HCT116 (cell line): ENCODE results near the gene PTCD3. TPM values are rescaled to one million over a fixed set of nuclear protein-coding genes. Genes with fewer than 3 reads are reported as not detected.

Source experiments
- ATAC-seq: fragments of 200-7000 bp; cut with Tn5 transposase; 2 replicates; pipeline ENCODE4 v1.9.1; 2020; ENCODE audit warnings: mild to moderate bottlenecking, moderate library complexity
- BruUV-seq: library from RNA; stranded (reverse); fragments of 400-500 nt; replicated peaks from 2 replicates; lab custom pipeline; 2021; lab: Mats Ljungman, UMichigan
- CTCF ChIA-PET: fragments of 300-600 bp; sonication (Branson Sonifier 250); formaldehyde crosslinking; loops from one replicate; lab custom pipeline; 2021; ENCODE audit warnings: antibody characterized with exemption; lab: Charles Lee
- POLR2A ChIA-PET: fragments of 300-600, 350-600 bp; sonication (Branson Sonifier 250); formaldehyde crosslinking; loops from one replicate; lab custom pipeline; 2021; ENCODE audit warnings: antibody characterized with exemption; lab: Charles Lee
- RAD21 ChIA-PET, 2 experiments: fragments of 300-600 bp; sonication (Branson Sonifier 250); formaldehyde crosslinking; loops; one replicate each; lab custom pipeline; 2023; ENCODE audit warnings: low total read pairs in 2 of 2; ENCODE audit not compliant: uncharacterized antibody in 2 of 2, unreplicated experiment in 2 of 2, low non-redundant PET in 1 of 2; lab: Charles Lee
- DNase-seq: peaks from one replicate; pipeline ENCODE4 v3.0.0-alpha.2; 2010; ENCODE audit warnings: low read depth, low spot score
- H2AFZ ChIP-seq: fragments of 200-600 bp; shearing (Covaris generic), sonication (generic); 2 replicates; pipeline ENCODE4 v1.6.1; 2017; ENCODE audit warnings: low read depth, mixed run types, mixed read lengths, antibody characterized with exemption, low read length; ENCODE audit not compliant: poor library complexity, severe bottlenecking
- H3K27ac ChIP-seq: 2 replicates; pipeline ENCODE4 v1.5.1; 2012; ENCODE audit warnings: low read depth, low read length
- H3K27me3 ChIP-seq: fragments of 200-600 bp; sonication (generic); 2 replicates; pipeline ENCODE4 v1.6.1; 2016; ENCODE audit warnings: mixed run types, low read length, mixed read lengths; ENCODE audit not compliant: insufficient read depth
- H3K36me3 ChIP-seq, 2 experiments: fragments of 200-500 bp in 1 of 2; fragments of 200-600 bp in 1 of 2; sonication (Bioruptor generic) in 1 of 2; sonication (generic) in 1 of 2; 2 replicates each; pipeline versions ENCODE4 v1.5.1 to v1.6.1; 2014 to 2016; ENCODE audit warnings: low read length in 2 of 2, inconsistent platforms in 1 of 2, mixed read lengths in 1 of 2, mixed run types in 1 of 2; ENCODE audit not compliant: insufficient read depth in 2 of 2, control insufficient read depth in 1 of 2
- H3K4me1 ChIP-seq, 2 experiments: fragments of 200-600 bp in 1 of 2; sonication (generic) in 1 of 2; 2 replicates each; pipeline versions ENCODE4 v1.5.1 to v1.6.1; 2012 to 2017; ENCODE audit warnings: low read length in 2 of 2, inconsistent platforms in 1 of 2, mild to moderate bottlenecking in 1 of 2, mixed read lengths in 1 of 2, mixed run types in 1 of 2, moderate library complexity in 1 of 2; ENCODE audit not compliant: insufficient read depth in 2 of 2, control insufficient read depth in 1 of 2
- H3K4me2 ChIP-seq: fragments of 200-600 bp; sonication (generic); 2 replicates; pipeline ENCODE4 v1.6.1; 2017; ENCODE audit warnings: mixed run types, low read length, mixed read lengths
- H3K4me3 ChIP-seq, 2 experiments: fragments of 200-600 bp in 1 of 2; sonication (generic) in 1 of 2; replicated peaks in 1 of 2; 2 replicates each; pipeline ENCODE4 v1.5.1; 2011 to 2016; ENCODE audit warnings: low read length in 2 of 2, control low read depth in 1 of 2, low read depth in 1 of 2, mild to moderate bottlenecking in 1 of 2, mixed read lengths in 1 of 2, mixed run types in 1 of 2
- H3K79me2 ChIP-seq: fragments of 200-600 bp; sonication (generic); 2 replicates; pipeline ENCODE4 v1.6.1; 2017; ENCODE audit warnings: mild to moderate bottlenecking, mixed run types, low read length, moderate library complexity, mixed read lengths; ENCODE audit not compliant: insufficient read depth
- H3K9ac ChIP-seq: fragments of 200-600 bp; sonication (generic); 2 replicates; pipeline ENCODE4 v1.6.1; 2016; ENCODE audit warnings: low read length, mixed read lengths
- H3K9me2 ChIP-seq: fragments of 200-600 bp; sonication (generic), shearing (Covaris generic); 2 replicates; pipeline ENCODE4 v1.6.1; 2017; ENCODE audit warnings: mixed run types, mild to moderate bottlenecking, moderate library complexity; ENCODE audit not compliant: insufficient read depth
- H3K9me3 ChIP-seq, 2 experiments: fragments of 200-500 bp in 1 of 2; fragments of 200-600 bp in 1 of 2; sonication (Bioruptor generic) in 1 of 2; sonication (generic) in 1 of 2; 2 replicates each; pipeline ENCODE4 v1.6.1; 2014 to 2017; ENCODE audit warnings: low read length in 2 of 2, mixed read lengths in 2 of 2, inconsistent platforms in 1 of 2, low read depth in 1 of 2, mild to moderate bottlenecking in 1 of 2, mixed run types in 1 of 2, moderate library complexity in 1 of 2; ENCODE audit not compliant: control insufficient read depth in 1 of 2, insufficient read depth in 1 of 2
- H4K20me1 ChIP-seq: fragments of 200-600 bp; sonication (generic), shearing (Covaris generic); 2 replicates; pipeline ENCODE4 v1.6.1; 2017; ENCODE audit warnings: mixed run types, mild to moderate bottlenecking, moderate library complexity; ENCODE audit not compliant: insufficient read depth
- FOSL1 ChIP-seq: IDR thresholded peaks from 2 replicates; pipeline ENCODE4 v1.6.1; 2012; ENCODE audit warnings: low read depth
- SP1 ChIP-seq: IDR thresholded peaks from 2 replicates; pipeline ENCODE4 v1.6.1; 2012; ENCODE audit warnings: low read depth
- YY1 ChIP-seq: IDR thresholded peaks from 2 replicates; pipeline ENCODE4 v1.6.1; 2011; ENCODE audit warnings: low read length, low read depth, moderate library complexity, mild to moderate bottlenecking; ENCODE audit not compliant: insufficient replicate concordance; ENCODE audit errors: extremely low read depth
- ZNF274 ChIP-seq: fragments of 200-500 bp; sonication (Bioruptor generic); IDR thresholded peaks from 2 replicates; pipeline ENCODE4 v1.6.1; 2014; ENCODE audit warnings: mild to moderate bottlenecking, low read depth, low read length, inconsistent platforms
- intact Hi-C: fragments of 100-400 bp; cut with micrococcal nuclease; formaldehyde crosslinking; loops from 2 replicates; pipeline ENCODE4 v1.10.0; 2022
- total RNA-seq: library from RNA; stranded (reverse); gene quantifications from one replicate; pipeline ENCODE4 v1.2.1, GENCODE V29; 2021; ENCODE audit not compliant: unreplicated experiment
- TF ChIP-seq, protein P1 (sequence below), 3 experiments: fragments of 200-600 bp in 1 of 3; sonication (generic) in 1 of 3; IDR thresholded peaks in 2 of 3; conservative IDR thresholded peaks in 1 of 3; 2 replicates each; pipeline ENCODE4 v1.5.1; 2012 to 2017; ENCODE audit warnings: low read depth in 2 of 3, low read length in 2 of 3, antibody characterized with exemption in 1 of 3, borderline replicate concordance in 1 of 3, control low read depth in 1 of 3, mild to moderate bottlenecking in 1 of 3, mixed read lengths in 1 of 3, mixed run types in 1 of 3, moderate library complexity in 1 of 3; ENCODE audit not compliant: insufficient read depth in 1 of 3
- TF ChIP-seq, protein P2 (sequence below): IDR thresholded peaks from 2 replicates; pipeline ENCODE4 v1.6.1; 2012
- TF ChIP-seq, protein P3 (sequence below): IDR thresholded peaks from 2 replicates; pipeline ENCODE4 v1.6.1; 2012; ENCODE audit warnings: low read depth

PTCD3 gene
- total RNA-seq, 1 experiment from 2014 or later, result 154 TPM

DNA sequence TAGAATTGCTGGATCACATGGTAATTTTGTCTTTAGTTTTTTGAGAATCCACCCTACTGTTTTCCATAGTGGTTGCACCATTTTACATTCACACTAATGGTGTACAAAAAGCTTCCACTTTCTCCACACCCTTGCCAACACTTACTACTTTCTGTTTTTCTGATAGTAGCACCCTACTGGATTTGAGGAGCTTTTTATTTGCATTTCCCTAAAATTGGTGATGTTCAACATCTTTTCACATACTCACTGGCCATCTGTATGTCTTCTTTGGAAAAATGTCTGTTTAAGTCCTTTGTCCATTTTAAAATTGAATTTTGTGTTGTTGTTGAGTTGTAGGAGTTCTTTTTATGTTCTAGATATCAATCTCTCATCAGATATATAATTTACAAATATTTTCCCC is 3.9 kb upstream of the PTCD3 start:
- no peak overlapping the region for H3K4me3 ChIP-seq
- no peak for ATAC-seq
- intact Hi-C loops, result no loop called here
- H3K9ac ChIP-seq, result no peak overlapping the region
- H2AFZ ChIP-seq, result no peak overlapping the region
- no peaks in the 10 kb centered on the region for H3K27me3 ChIP-seq
- no peak overlapping the region for H3K27ac ChIP-seq
- ChIA-PET POLR2A (no interaction called here), CTCF (no interaction called here), RAD21 (no interaction called here)
- no peak for DNase-seq
- TF ChIP-seq, protein P1, sequence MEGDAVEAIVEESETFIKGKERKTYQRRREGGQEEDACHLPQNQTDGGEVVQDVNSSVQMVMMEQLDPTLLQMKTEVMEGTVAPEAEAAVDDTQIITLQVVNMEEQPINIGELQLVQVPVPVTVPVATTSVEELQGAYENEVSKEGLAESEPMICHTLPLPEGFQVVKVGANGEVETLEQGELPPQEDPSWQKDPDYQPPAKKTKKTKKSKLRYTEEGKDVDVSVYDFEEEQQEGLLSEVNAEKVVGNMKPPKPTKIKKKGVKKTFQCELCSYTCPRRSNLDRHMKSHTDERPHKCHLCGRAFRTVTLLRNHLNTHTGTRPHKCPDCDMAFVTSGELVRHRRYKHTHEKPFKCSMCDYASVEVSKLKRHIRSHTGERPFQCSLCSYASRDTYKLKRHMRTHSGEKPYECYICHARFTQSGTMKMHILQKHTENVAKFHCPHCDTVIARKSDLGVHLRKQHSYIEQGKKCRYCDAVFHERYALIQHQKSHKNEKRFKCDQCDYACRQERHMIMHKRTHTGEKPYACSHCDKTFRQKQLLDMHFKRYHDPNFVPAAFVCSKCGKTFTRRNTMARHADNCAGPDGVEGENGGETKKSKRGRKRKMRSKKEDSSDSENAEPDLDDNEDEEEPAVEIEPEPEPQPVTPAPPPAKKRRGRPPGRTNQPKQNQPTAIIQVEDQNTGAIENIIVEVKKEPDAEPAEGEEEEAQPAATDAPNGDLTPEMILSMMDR (IDR thresholded peaks at IDR 0.05 in 2 of 3, conservative IDR thresholded peaks at IDR 0.05 in 1 of 3; ENCODE audit: borderline replicate concordance in 1 of 3, insufficient read depth in 1 of 3, low read depth in 2 of 3, low read length in 2 of 3), result no peak
- no peak overlapping the region for H3K4me2 ChIP-seq
- no peaks in the 10 kb centered on the region for H3K9me3 ChIP-seq
- H3K9me2 ChIP-seq, result no peaks in the 10 kb centered on the region
- peaks cover 18 to 58% of the 10 kb centered on the region in 2 experiments for H3K36me3 ChIP-seq
- no peaks in the 10 kb centered on the region; the same call in 1 of the 2 replicates for H4K20me1 ChIP-seq
- peaks cover 95% of the 10 kb centered on the region for H3K79me2 ChIP-seq
- BruUV-seq, result no TSS peak
- peaks cover 1 to 12% of the 10 kb centered on the region in 2 experiments for H3K4me1 ChIP-seq

DNA sequence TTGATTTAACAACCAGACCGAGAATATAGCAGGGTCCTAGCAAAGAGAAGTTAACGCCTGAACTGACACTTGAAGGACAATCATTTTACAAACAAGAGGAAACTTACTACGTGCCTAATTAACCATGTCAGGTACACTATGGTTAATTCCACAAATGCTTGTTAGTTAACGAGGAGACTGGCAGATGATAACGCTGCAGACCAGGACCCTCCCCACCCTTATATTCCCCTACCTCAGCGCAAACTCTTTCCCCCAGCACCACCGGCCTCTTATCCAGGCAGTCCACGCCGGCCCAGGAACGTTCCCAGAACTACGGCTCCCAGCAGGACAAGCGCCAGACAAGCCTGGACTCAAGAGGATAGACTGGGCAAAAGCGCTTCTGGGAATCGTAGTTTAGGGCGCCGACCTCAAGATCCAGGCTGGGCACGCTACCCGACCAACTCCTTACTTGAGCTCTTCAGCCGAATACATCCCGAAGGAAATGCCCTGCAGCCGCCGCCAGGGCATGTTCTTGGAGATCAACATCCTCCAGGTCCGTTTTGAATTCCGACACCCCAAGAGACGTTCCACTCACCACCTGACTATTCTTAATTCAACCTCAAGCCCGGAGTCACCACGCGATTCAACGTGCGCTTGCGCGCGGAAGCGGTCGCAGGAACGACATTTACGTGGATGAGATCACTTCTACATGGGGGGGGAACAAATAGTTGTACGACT is 625 bp upstream of the PTCD3 start, which contains the start of gene POLR1A:
POLR1A (minus strand) TSS at position 635 of the 717 bp plus-strand sequence; CDS start at position 525, 110 bp downstream.
- DNase-seq (peak; percentile 87), ATAC-seq (peak; percentile 85)
- no TSS peak for BruUV-seq
- no peaks in the 10 kb centered on the region for H3K9me3 ChIP-seq
- H3K4me1 ChIP-seq, result peaks cover 6 to 21% of the 10 kb centered on the region in 2 experiments
- H3K27ac ChIP-seq, result peak within 1 kb of the TSS; percentile 77
- intact Hi-C loops, result loop anchor here (5.0 kb wide), 2 partner anchors 77 to 218 kb away; partner anchors contain the start of gene ST3GAL5
- no peaks in the 10 kb centered on the region for H3K27me3 ChIP-seq
- ChIA-PET POLR2A (interaction anchor here (0.8 to 1.3 kb wide), 4 partner anchors 11 to 363 kb away, joined by 3 to 8 read pairs (median 3); no protein-coding TSS in a partner anchor), CTCF (interaction anchor here (1.9 kb wide), 1 partner anchor 278 kb away, joined by 10 read pairs; no protein-coding TSS in a partner anchor), RAD21 (no interaction called here)
- H3K4me3 ChIP-seq, result peak within 1 kb of the TSS; percentile 89 to 95
- peak within 1 kb of the TSS; percentile 88 for H3K9ac ChIP-seq
- H3K9me2 ChIP-seq, result no peaks in the 10 kb centered on the region
- H4K20me1 ChIP-seq, result peaks cover 6% of the 10 kb centered on the region; the same call in 1 of the 2 replicates
- peak within 1 kb of the TSS; percentile 69 for H2AFZ ChIP-seq
- H3K4me2 ChIP-seq, result peak within 1 kb of the TSS; percentile 78
- H3K79me2 ChIP-seq, result peaks cover 97% of the 10 kb centered on the region
- peaks cover 26 to 55% of the 10 kb centered on the region in 2 experiments for H3K36me3 ChIP-seq
- no peak for TF ChIP-seq SP1
- TF ChIP-seq, protein P2, sequence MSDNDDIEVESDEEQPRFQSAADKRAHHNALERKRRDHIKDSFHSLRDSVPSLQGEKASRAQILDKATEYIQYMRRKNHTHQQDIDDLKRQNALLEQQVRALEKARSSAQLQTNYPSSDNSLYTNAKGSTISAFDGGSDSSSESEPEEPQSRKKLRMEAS, result peak; percentile 80
- no peak for TF ChIP-seq YY1
- TF ChIP-seq, protein P1 (IDR thresholded peaks at IDR 0.05 in 2 of 3, conservative IDR thresholded peaks at IDR 0.05 in 1 of 3; ENCODE audit: borderline replicate concordance in 1 of 3, insufficient read depth in 1 of 3, low read depth in 2 of 3, low read length in 2 of 3), result peak in 1 of 3 experiments; percentile 19; a peak in 1 of 6 replicates
- no peak for TF ChIP-seq FOSL1
- TF ChIP-seq, protein P3, sequence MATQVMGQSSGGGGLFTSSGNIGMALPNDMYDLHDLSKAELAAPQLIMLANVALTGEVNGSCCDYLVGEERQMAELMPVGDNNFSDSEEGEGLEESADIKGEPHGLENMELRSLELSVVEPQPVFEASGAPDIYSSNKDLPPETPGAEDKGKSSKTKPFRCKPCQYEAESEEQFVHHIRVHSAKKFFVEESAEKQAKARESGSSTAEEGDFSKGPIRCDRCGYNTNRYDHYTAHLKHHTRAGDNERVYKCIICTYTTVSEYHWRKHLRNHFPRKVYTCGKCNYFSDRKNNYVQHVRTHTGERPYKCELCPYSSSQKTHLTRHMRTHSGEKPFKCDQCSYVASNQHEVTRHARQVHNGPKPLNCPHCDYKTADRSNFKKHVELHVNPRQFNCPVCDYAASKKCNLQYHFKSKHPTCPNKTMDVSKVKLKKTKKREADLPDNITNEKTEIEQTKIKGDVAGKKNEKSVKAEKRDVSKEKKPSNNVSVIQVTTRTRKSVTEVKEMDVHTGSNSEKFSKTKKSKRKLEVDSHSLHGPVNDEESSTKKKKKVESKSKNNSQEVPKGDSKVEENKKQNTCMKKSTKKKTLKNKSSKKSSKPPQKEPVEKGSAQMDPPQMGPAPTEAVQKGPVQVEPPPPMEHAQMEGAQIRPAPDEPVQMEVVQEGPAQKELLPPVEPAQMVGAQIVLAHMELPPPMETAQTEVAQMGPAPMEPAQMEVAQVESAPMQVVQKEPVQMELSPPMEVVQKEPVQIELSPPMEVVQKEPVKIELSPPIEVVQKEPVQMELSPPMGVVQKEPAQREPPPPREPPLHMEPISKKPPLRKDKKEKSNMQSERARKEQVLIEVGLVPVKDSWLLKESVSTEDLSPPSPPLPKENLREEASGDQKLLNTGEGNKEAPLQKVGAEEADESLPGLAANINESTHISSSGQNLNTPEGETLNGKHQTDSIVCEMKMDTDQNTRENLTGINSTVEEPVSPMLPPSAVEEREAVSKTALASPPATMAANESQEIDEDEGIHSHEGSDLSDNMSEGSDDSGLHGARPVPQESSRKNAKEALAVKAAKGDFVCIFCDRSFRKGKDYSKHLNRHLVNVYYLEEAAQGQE, result no peak
- TF ChIP-seq ZNF274, result no peak
